ENCODE results near the gene CFL1. TPM values are rescaled to one million over a fixed set of nuclear protein-coding genes. Genes with fewer than 3 reads are reported as not detected.

The CFL1 gene
- total and polyA plus RNA-seq, 2 of the 4 experiments (the other 2 are of a cell fraction): 960 to 2,231 TPM

GRCh38 chr11:65816696-65817095 is 41.3 kb downstream of the CFL1 start (continued):
- TF ChIP-seq CTCF (conservative IDR thresholded peaks at IDR 0.05; ENCODE audit: low read depth, low read length): no peak
- TF ChIP-seq RCOR1 (IDR thresholded peaks at IDR 0.05; ENCODE audit: insufficient replicate concordance, low read length): no peak

GRCh38 chr11:65814986-65815565 is 42.9 kb downstream of the CFL1 start:
- POLR2A ChIA-PET (ENCODE audit: unreplicated experiment): no interaction called here
- intact Hi-C loops (cut with micrococcal nuclease): loop anchor here (5.0 kb wide), 1 partner anchor 48 kb away; no protein-coding TSS in a partner anchor
- WGBS, 2 experiments (ENCODE audit: extremely low coverage in 2 of 2, insufficient read length in 1 of 2): 98% methylated on average over 5 of the region's 16 CpGs; no CpG with 5 or more reads in 1 of the 2 experiments
- TF ChIP-seq RAD21 (IDR thresholded peaks at IDR 0.05; ENCODE audit: low read length) (no peak), RFX5 (IDR thresholded peaks at IDR 0.05; ENCODE audit: low read depth, low read length) (no peak), ELK1 (IDR thresholded peaks at IDR 0.05; ENCODE audit: borderline replicate concordance, low read depth, low read length) (no peak), MAFK (IDR thresholded peaks at IDR 0.05; ENCODE audit: low read depth, low read length) (no peak), FOS (IDR thresholded peaks at IDR 0.05; ENCODE audit: low read depth, low read length) (no peak), SMC3 (IDR thresholded peaks at IDR 0.05; ENCODE audit: low read depth, low read length) (no peak), BHLHE40 (IDR thresholded peaks at IDR 0.05; ENCODE audit: low read depth, low read length) (no peak), POLR2A (IDR thresholded peaks at IDR 0.05; ENCODE audit: low read depth, low read length) (no peak), MAZ (IDR thresholded peaks at IDR 0.05; ENCODE audit: borderline replicate concordance, low read depth, low read length) (no peak), CHD1 (IDR thresholded peaks at IDR 0.05; ENCODE audit: low read depth, low read length) (no peak), CTCF (conservative IDR thresholded peaks at IDR 0.05; ENCODE audit: low read depth, low read length) (no peak)

More at GRCh38 chr11:65814986-65815565, 42.9 kb downstream of the CFL1 start:
- ATAC-seq (ENCODE audit: low read depth) (no peak), DNase-seq (no peak)
- Histone ChIP-seq H3K4ac (ENCODE audit: low read depth, low read length) (no peak overlapping the region), H2AK9ac (replicated peaks; ENCODE audit: low read depth, low read length, poor library complexity) (no peak overlapping the region), H4K8ac (ENCODE audit: low read depth in 2 of 2, low read length in 2 of 2) (no peak overlapping the region), H4K20me1 (ENCODE audit: insufficient read depth, low read length) (no peaks in the 10 kb centered on the region), H3K9me3 (ENCODE audit: control insufficient read depth, insufficient read depth, low read length) (no peaks in the 10 kb centered on the region), H3K27me3 (ENCODE audit: control insufficient read depth, insufficient read depth, low read length) (peaks cover 15% of the 10 kb centered on the region), H3K18ac (ENCODE audit: low read depth, low read length) (no peak overlapping the region), H2BK5ac (ENCODE audit: low read depth, low read length, poor library complexity, severe bottlenecking) (no peak overlapping the region), H3K4me2 (ENCODE audit: low read depth, low read length) (no peak overlapping the region), H3K23ac (ENCODE audit: low read depth, low read length) (no peak overlapping the region), H2AK5ac (ENCODE audit: low read depth, low read length) (no peak overlapping the region), H3K4me1 (ENCODE audit: control insufficient read depth, insufficient read depth, low read length) (no peaks in the 10 kb centered on the region), H3K9ac (ENCODE audit: low read depth, low read length) (no peak overlapping the region), H3K14ac (replicated peaks; ENCODE audit: low read depth, low read length) (no peak overlapping the region), H3K27ac (ENCODE audit: insufficient read depth, low read length) (no peak overlapping the region), H3K4me3 (ENCODE audit: insufficient read depth, low read depth, low read length) (no peak overlapping the region), H3K56ac (ENCODE audit: extremely low read depth, insufficient read depth, low read length) (no peak overlapping the region), H2AFZ (replicated peaks; ENCODE audit: low read length, poor library complexity) (no peak overlapping the region), H2BK15ac (ENCODE audit: low read depth, low read length) (no peak overlapping the region), H3K79me1 (ENCODE audit: low read depth in 1 of 2, low read length in 2 of 2) (no peaks in the 10 kb centered on the region; a peak in 1 of 4 replicates), H4K91ac (ENCODE audit: insufficient read depth, low read depth, low read length) (no peak overlapping the region), H3K36me3 (ENCODE audit: control insufficient read depth, insufficient read depth, low read length) (no peaks in the 10 kb centered on the region), H3K9me1 (ENCODE audit: insufficient read depth, low read length) (peaks cover 3% of the 10 kb centered on the region; the same call in 1 of the 2 replicates), H2BK20ac (ENCODE audit: low read depth, low read length) (no peak overlapping the region), H4K5ac (ENCODE audit: low read depth, low read length) (no peak overlapping the region), H2BK120ac (ENCODE audit: low read depth, low read length) (no peak overlapping the region)
- in situ Hi-C loops (cut with MboI; ENCODE audit: low sequenced_read_pairs): loop anchor here (5.0 kb wide), 1 partner anchor 103 kb away; the partner anchor contains the start of gene KAT5
- CTCF ChIA-PET: no interaction called here
- no TSS peak for BruUV-seq (replicated peaks)
- dilution Hi-C loops (cut with HindIII; ENCODE audit: low sequenced_read_pairs, unreplicated experiment): no loop called here
